Retina (tissue), 1 donor: Measurements from ENCODE around the gene UBALD2.
"Not testable (repeated sequence)": the region's sequence is repeated elsewhere in the genome, so short reads cannot be mapped to it uniquely, and the experiment has no call there.

Experiments
- DNase-seq: peaks from one replicate; pipeline ENCODE4 v3.0.0-alpha.2; 2016

Gene UBALD2

GRCh38 chr17:76266244-76266938 is 1.2 kb downstream of the UBALD2 start:
- no peak for DNase-seq

DNA sequence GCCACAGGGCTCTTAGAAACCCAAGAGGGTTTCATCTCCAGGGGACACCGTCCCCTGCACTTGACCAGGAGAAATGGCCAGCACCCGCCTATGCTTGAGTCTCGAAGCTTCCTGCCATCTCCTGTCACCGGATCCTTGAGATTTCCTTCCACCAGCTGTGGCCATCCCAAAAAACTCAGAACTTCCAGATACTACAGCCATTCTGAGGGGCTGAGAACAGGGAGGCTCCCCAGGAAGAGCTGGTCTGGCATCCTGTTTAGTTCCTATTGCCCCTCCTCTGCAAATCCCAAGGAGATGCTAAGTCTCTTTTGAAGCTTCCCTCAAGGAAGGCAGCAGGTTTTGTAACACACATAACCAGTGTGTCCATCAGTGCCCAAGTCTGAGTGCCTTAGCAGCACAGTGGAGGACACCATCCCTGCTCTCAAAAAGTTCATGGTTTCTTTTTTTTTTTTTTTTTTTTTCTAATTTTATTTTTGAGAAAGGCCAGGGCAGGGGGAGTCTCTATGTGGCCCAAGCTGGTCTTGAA is 2.0 kb downstream of the UBALD2 start:
- no peak for DNase-seq

DNA sequence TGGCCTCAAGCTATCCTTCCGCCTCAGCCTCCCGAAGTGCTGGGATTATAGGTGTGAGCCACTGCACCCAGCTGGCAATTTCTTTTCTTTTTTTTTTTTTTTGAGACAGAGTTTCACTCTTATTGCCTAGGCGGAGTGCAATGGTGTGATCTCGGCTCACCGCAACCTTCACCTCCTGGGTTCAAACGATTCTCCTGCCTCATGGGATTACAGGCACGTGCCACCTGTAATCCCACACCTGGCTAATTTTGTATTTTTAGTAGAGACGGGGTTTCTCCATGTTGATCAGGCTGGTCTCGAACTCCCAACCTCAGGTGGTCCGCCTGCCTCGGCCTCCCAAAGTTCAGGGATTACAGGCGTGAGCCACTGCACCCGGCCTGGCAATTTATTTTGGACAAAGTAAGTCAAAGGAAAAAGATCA is 2.4 kb downstream of the UBALD2 start:
- not testable (repeated sequence) for DNase-seq

DNA sequence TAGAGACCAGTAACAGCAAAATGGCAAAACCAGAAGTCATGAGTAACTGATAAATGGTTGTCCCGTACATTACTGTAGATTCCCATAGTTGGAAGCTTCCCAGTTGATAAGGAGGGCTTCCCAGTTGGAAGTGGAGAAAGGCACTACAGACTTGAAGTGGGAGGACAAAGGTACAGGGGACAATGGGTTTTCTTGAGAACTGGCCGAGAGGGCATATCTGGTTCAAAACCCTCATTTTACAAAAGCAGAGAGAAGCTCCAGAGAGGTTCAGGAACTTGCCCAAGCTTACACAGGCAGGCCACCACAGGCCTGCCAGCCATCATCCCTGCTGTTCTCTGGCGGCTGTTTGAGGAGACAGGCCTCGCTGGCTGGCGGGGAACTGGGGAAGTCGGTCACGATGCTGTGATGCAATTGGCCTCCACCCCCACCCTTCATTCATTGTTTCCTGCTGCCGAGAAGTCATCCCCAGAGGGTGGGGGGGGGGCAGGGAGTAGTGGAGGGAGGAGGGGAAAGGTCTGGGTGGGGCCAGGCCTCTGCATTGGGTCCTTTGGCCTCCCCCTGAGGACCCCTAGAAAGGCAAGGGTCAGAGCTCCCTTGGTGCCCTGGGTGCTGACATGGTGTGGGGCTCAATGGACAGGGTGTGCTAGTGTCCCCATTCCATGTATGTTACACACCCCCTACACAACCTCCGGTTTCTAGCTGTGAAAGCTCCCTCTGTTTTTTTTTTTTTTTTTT is 3.0 kb downstream of the UBALD2 start:
- no peak for DNase-seq

DNA sequence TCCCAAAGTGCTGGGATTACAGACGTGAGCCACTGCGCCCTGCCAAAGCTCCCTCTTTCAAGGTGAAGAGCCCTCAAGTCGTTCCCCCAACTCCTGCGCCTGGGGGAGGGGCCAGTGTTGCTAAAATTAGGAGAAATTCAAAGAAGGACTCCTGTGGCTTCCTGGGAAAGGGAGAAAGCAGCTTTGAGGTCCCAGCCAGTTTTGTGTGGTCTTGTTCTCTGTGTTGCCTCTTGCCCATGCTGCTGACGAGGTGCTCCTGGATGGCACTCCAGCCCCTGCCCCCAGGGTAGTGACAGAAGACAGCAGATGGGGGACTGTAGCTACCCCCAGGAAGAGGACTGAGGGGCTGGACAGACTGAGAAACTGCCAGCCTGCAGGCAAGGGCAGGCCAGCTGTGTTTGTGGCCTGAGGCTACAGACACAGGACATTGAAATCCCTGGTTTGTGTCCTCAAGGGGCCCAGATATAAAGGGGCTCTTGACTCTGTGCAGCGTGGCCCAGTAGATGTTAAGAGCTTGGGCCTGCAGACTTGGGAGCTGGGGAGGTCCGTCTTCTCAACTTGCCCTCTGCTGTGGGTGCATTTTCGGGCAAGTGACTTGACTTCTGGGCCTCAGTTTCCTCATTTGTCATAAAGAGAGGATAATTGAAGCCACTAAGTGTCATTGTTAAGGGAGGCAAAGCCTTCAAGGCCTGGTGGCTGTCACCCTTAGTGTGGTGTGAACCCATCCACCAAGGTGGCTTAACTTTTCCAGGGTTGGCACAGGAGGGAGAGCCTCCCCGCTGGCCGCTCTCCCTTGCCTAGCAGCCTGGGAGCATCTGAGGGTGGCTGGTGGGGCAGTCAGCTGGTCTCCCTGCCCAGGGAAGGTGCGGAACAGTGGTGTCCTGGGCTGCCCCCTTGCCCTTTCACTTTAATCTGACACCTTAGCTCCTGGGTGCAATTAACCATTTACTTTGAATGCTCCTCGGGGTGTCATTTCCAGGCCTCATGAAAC is 4.1 kb downstream of the UBALD2 start:
- no peak for DNase-seq

- no peak for DNase-seq
These were observed 5.0 kb downstream of the UBALD2 start for GRCh38 chr17:76270127-76270592.

GRCh38 chr17:76270770-76271668 is 5.9 kb downstream of the UBALD2 start:
- DNase-seq: no peak

DNA sequence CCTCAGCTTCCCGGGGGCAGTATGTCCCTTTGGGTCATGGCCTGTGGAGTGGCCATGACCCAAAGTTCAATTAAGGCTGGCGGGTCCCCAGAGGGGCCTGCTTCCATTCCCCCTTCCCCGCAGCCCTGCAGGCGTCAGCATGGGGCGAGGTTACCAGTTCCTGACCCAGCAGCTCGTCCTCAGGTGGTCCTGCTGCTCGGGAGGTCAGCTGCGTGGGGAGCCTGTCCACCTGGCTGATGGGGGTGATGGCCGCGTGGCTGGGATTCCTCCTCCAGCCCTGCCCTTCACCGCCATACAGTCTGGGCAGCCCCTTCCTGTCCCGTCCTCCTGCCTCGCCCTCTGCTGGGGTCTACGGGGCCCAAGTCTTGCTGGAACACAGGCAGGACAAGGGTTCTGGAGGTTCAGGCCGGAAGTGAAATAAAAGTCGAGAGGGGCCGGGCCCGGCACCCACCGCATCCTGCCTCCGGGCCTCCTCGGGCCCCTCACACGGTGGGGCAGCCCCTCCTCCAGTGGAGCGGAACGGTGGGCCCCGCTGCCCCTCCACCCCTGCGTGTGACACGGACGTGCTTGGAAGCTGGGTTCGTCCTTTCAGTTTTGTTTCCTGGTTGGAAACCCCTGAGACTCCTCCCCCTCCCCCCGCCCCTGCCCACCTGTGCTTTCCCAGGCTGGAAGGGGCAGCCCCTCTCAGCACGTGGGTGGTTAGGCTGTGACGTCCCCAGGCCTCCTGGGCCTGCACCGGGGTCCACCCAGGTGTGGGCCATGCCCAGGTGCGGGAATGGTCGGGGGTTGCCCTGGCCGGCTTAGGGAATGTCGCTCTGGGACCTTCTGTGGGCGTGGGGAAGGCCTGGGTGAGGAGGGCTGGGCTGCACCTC is 6.8 kb downstream of the UBALD2 start:
- peak; percentile 57 for DNase-seq

GRCh38 chr17:76272541-76273444 is 7.6 kb downstream of the UBALD2 start:
- DNase-seq: peak; percentile 62

GRCh38 chr17:76273445-76274111 is 8.4 kb downstream of the UBALD2 start:
- peak; percentile 65 for DNase-seq

DNA sequence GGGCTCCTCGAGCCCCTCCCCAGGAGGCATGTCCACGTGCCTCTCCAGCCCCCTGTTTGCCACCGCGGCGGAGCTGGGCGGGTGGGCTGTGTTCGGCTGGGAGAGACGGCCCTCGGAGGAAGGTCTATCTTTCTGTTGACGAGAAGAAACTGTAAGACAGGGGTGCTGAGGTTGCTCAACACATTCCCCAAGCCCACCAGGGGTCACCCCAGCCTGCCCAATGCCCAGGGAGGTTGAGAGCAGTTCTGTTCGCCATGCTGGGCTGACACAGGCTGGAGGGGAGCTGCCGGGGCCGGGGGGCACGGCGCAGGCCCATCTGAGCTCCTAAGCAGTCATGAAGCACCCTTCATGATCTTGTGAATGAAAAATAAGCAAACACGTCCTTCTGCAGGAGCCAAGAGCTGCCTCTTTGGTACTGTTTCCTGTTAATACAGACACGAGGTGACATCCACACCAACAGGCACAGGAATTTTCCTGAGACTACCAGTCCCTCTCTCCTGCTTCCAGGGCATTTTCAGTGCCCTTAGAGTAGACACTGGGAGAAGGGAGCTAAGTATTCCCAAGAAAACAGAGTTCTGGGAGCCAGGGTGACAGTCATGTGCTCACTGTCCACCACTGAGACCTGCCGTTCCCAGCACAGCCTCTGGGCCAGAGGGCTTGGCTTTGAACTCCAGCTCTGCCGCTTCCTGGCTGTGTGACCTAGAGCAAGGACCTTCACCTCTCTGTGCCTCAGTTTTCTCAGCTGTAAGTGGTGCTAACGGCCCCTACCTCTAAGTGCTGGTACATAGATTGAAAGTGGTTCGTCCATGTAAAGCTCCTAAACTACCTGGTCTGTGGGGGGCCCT is 9.2 kb downstream of the UBALD2 start:
- no peak for DNase-seq

GRCh38 chr17:76275382-76276068 is 10.4 kb downstream of the UBALD2 start:
- no peak for DNase-seq

DNA sequence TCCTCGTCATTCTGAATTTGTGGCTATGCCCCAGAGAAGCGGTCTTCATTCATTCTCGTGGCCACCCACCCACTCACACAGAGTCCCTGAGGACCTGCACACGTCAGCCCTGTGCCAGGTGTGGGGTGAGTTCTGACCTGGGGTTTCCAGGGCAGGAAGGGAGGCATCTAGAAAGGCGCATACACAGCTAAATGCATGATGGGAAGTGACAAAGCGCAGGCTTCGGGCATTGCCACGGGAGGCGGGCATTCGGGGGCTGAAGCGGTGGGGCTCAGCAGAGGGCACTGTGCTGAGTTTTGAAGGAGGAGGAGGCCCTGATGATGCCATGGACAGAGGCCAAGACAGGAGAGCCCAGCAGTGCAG is 10.9 kb downstream of the UBALD2 start:
- DNase-seq: no peak

GRCh38 chr17:76276461-76277299 is 11.5 kb downstream of the UBALD2 start:
- no peak for DNase-seq

DNA sequence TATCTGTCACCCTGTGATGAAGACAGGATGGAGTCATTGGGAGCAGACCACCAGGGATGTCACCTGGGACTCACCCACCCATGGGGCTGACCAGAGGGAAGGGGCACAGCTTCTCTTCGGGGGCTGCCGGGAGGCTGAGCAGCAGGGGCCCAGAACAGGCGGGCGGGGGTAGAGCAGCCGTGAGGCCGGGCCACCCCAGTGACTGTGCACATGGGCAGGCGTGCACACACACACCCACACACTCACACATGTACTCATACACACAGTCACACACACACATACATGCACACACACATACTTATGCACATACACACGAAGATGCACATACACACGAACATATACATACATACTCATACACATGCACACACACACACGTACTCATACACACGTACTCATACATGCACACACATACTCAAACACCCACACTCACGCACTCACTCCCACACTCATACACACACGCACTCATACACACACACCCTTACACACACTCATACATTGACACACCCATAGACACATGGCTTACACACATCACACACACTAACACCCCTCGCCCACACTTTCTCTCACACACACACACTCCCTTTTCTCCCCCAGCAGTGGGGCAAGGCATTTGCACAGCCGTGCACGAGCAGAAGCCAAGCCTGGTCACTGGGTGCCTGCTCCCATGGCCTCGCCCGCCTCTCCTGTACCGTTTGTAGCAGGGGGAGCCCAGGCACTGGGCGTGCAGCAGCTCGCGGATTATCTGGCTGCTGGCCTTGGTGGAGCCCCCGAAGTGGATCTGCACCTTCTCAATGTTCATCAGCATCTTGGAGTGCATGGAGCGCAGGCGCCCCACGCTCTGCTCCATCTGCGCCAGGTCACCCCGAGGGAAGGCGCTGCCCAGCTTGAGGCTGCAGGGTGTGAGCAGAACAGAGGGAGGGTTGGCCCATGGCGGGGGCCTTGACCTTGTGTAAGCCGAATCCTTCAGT is 12.4 kb downstream of the UBALD2 start:
- DNase-seq: no peak
